Stimulated activated naive CD8-positive, alpha-beta T cell treated with anti-CD3 and anti-CD28 coated beads, Interleukin-15, amount 100 ng/mL, for 72 hours (primary cell): ENCODE data around the gene ALG2.

Experiments used
- ATAC-seq: fragments of 150-1000 bp; cut with Tn5 transposase; 2 replicates; pipeline ENCODE4 v1.10.0; 2021; ENCODE audit warnings: mild to moderate bottlenecking, moderate library complexity
- DNase-seq, 2 donors: peaks; one replicate each; pipeline ENCODE4 v3.0.0; 2021 to 2022
- H3K27ac Mint-ChIP-seq, 2 donors: one replicate each; pipeline ENCODE4 v1.8.0; 2022; ENCODE audit warnings: mild to moderate bottlenecking in 2 of 2, mixed read lengths in 2 of 2, moderate library complexity in 2 of 2
- H3K27me3 Mint-ChIP-seq: one replicate; pipeline ENCODE4 v1.8.0; 2022; ENCODE audit warnings: mixed read lengths
- H3K4me1 Mint-ChIP-seq: one replicate; pipeline ENCODE4 v1.8.0; 2022; ENCODE audit warnings: mild to moderate bottlenecking, mixed read lengths
- H3K4me3 Mint-ChIP-seq, 2 donors: one replicate each; pipeline ENCODE4 v1.8.0; 2022; ENCODE audit warnings: mild to moderate bottlenecking in 2 of 2, mixed read lengths in 2 of 2, moderate library complexity in 1 of 2
- H3K9me3 Mint-ChIP-seq, 2 donors: one replicate each; pipeline ENCODE4 v1.8.0; 2022; ENCODE audit warnings: mixed read lengths in 2 of 2

Gene ALG2

DNA sequence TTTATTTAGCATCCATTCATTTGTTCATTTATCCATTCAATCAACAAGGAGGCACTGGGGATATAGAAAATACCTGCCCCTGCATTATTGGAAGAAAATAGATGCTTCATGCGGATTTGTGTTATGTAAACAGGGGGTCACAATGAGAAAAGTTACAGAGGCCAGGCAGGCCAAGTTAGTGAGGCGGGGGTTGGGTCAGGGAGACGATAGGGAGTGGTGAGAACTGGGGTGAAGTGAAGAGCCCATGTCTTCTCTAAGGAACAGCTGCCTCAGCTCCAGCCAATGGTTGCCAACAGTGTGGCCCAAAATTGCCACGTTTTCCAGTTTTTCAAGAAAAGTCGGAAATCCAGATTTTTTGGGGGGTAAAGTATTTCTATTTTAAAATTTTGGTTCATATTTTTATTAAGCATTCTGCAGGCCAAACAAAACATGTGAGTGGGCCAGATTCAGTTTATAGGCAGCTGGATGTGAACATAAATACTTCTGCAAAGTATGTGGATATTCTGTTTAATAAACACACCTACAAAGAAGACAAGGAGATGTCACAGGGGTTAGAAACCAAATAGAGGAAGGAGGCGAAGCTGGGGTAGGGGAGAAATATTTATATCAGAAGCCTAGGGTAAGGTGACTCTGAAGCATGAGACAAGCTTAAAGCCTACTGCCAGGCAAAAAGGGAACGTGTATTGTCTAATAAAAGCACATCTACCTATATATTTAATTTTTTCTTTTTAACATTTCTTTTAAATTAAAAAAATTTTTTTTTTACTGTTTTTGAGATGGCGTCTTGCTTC, 44.0 kb downstream of the ALG2 start:
- Mint-ChIP-seq H3K4me1 (peaks cover 80% of the 10 kb centered on the region), H3K27me3 (no peaks in the 10 kb centered on the region), H3K4me3 (no peak overlapping the region), H3K9me3 (no peaks in the 10 kb centered on the region), H3K27ac (no peak overlapping the region)
- DNase-seq: no peak
- no peak for ATAC-seq

DNA sequence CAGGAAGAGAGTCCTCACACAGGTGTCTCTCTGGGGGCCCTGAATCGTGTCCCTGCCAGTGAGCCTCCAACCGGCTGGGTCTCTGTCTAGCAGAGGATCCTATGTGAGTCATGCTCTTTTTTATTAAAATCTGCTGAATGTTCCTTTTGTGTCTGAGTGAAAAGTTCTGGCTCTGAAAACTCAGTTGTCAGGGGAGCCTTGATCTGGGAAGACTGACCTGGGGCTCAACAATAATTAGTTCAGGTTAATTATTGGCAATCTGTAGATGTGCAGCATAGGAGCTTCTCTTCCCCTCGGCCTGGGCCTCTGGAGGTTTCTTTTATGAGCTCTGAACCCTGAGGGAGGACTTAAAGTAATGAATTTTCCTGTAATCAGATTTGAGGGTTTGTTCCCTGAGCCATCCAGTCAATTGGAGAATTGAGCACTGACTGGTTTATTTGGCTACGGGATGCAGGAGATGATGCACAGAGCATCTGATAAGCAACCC, 45.2 kb downstream of the ALG2 start:
- H3K4me3 Mint-ChIP-seq: no peak overlapping the region
- H3K4me1 Mint-ChIP-seq: peaks cover 77% of the 10 kb centered on the region
- DNase-seq (no peak), ATAC-seq (no peak)
- H3K9me3 Mint-ChIP-seq: no peaks in the 10 kb centered on the region
- H3K27me3 Mint-ChIP-seq: peaks cover 8% of the 10 kb centered on the region
- no peak overlapping the region for H3K27ac Mint-ChIP-seq

DNA sequence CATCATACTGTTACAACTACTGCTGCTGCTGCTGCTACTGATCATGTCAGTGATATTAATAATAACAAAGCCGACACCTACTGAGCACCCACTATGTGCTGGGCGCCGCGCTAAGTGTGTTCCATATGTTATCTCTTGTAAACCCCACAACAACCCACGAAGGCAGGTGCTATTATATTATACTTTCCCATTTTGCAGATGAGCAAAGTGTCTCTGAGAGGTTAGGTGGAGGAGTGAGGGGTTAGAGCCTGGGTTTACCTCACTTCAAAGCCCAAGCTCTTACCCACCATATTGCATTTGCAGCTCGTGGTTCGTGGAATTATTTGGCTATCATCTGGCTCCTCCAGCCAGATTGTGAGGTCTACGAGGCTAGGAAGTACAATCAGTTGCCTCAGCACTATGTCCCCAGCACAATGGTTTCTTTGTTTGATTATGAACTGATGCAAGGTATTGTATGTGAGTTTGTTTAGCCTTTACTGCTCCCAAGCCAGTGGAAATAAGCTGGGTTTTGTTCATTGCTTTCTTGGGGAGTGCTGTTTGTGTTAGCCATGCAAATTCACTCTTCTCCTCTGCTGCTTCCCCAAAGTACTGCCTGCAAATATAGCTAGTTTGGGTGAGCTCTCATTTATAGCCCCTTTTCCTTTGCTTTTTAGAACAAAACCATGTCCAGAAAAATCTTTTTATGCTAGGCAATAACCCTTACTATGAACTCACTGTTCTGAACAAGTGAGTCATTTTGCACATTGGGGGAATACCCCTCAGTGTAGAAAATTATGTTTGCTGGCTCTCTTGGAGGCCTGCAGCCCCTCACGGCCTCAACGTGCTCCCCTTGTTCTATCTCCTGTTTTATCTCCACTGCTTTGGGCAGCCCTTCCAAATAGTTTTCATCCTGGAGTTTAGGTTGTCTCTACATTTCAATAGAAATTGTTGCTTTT, 47.9 kb downstream of the ALG2 start:
- ATAC-seq: peak; percentile 84
- Mint-ChIP-seq H3K4me1 (peaks cover 71% of the 10 kb centered on the region), H3K27ac (no peak overlapping the region), H3K4me3 (peak overlapping the region in 1 of 2 donors; percentile 36), H3K27me3 (peaks cover 9% of the 10 kb centered on the region), H3K9me3 (no peaks in the 10 kb centered on the region)
- no peak for DNase-seq

DNA sequence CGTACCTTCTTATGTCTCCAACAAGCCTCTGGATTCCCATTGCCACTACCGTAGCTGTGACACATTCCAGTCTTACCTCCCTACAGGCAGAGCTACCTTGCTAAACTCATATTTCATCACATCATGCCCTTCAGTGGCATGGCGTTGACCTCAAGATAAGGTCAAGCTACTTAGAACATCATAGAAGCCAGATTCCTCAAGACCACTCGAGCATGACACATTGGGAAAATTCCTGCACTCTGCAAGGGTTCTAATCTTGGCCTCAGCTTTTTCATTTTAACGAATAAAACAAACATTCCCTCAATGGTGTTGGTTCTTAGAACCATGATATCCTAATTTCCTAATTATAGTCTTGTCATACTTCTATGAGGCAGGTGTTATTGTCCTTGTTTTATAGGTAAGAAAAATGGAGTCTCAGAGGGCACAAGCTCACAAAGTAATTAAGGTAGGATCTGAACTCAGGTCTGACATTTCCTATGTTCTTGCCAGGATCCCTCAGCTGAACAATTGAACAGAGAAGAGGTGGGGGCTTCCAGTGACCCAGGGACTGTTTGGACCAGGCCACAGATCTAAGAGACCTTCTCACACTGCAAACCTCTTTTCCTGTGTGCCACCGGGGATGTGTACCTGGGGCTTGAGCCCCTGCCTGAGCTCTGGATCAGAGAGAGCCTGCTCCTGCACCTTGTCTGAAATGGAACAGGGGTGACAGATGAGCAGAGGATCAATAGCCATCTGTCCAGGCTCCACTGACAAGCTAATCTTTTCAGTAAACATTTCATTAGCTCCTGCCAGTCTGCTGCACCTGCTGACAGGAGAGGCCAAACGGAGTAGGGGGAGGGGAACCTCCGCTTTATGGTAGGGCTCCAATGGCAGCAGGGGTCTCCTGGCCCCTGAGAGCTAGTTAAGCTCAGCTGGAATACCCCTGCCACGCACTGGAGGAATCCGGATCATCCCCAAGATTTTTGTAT, 49.3 kb downstream of the ALG2 start:
- Mint-ChIP-seq H3K27me3 (peaks cover 9% of the 10 kb centered on the region), H3K4me1 (peaks cover 75% of the 10 kb centered on the region), H3K27ac (peak overlapping the region in 1 of 2 donors; percentile 76), H3K4me3 (no peak overlapping the region), H3K9me3 (no peaks in the 10 kb centered on the region)
- DNase-seq (no peak), ATAC-seq (no peak)

DNA sequence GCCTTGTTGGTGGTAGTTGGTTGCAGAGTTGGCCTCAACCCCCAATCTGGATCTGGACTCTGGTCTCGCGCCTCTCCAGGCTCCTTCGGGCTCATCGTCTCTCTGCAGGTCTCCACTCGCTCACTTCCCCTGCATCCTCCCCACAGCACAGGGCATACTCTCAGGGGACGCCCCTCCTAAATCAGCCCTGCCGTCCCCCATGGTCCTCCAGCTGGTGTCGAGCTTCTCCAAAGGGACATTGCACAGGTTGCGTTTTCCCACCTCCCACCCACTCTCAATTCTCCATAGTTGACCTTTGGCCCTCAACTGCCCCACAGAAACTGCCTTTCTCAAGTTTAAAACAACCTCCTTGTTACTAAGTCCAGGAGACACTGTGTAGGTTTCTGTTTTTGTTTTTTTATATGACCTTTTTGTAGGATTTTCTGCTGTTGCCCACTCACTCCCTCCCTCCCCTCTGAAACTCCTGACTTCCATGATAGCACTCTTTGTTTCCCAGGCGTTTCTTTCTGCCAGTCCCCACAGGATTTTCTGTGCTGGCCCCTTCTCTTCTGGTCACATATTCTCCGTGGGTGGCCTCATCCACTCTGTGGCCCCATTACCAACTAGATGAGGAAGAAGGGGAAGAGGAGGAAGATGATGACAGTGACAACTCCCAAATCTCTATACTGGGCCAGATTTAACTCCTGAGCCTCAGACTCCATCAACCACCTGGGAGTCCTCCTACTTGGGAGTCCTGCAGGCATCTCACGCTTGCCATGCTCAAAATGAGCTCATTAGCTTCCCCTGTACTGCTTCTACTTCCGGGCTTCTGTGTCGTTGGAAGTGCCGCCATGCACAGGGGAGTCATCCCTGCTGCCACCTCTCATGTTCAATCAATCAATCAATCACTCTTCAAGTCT, 50.3 kb downstream of the ALG2 start:
- DNase-seq (no peak), ATAC-seq (no peak)
- Mint-ChIP-seq H3K4me1 (peaks cover 77% of the 10 kb centered on the region), H3K9me3 (no peaks in the 10 kb centered on the region), H3K27me3 (peaks cover 9% of the 10 kb centered on the region), H3K27ac (peak overlapping the region in 1 of 2 donors; percentile 76), H3K4me3 (no peak overlapping the region)

DNA sequence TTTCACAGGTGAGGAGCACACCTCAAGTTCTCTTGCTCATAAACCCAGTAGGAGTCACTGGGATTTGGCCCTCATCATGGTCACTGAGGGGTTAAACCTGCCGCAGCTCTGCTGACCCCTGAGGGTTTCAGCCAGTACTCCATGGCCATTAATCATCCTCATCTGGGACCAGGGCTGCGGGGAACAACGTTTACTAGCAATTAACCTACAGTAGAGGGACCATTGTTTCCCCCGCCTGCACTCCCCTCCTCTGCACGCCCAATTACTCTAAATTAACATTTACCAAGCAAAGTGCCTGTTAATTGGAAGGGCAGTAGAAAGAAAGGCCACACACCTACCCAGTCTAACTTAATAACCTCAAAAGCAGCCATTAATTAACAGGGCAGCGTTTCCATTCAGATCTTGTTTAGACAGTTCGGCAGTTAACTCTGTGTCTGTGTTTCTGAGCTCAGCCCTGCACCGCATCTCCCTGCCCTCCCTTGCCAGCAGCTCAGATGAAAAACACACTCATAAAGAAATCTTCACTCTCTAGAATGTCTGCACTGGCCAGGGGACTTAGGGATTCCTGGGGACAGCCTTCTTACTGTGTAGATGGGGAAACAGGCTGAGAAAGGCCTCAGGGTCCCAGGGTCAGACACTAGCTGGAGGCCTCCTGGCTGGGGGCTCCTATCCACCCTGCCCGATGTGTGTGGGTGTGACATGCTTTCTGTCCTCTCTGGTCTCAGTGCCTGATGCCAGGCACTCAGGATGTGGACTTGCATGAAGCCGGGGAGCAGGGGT, 51.6 kb downstream of the ALG2 start:
- no peak overlapping the region for H3K27ac Mint-ChIP-seq
- no peak for ATAC-seq

DNA sequence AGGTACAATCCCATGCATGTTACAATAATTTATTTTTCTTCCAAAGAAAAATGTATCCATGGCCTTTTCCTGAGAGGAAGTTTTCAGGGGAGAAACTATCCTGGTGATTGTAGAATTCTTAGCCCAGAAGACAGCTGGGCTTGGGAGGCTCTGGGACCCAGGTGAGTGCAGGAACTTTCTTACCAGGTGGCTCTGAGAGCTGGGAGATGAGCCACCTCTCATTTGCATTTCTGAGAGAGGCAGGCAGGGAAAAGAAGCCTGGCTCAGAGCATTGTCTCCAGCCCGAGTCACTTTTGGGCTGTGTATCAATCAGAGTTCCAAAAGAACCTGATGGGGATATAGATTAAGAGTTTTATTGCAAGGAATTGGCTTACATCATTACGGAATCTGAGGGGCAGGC, 52.7 kb downstream of the ALG2 start:
- no peak for ATAC-seq
- Mint-ChIP-seq H3K4me3 (no peak overlapping the region), H3K4me1 (peaks cover 90% of the 10 kb centered on the region), H3K27ac (no peak overlapping the region), H3K27me3 (peaks cover 9% of the 10 kb centered on the region), H3K9me3 (peaks cover 0 to 7% of the 10 kb centered on the region in 2 donors)
- no peak for DNase-seq

More for the DNA sequence above, 51.6 kb downstream of the ALG2 start:
- DNase-seq: no peak
- peaks cover 0 to 7% of the 10 kb centered on the region in 2 donors for H3K9me3 Mint-ChIP-seq
- H3K27me3 Mint-ChIP-seq: peaks cover 9% of the 10 kb centered on the region
- no peak overlapping the region for H3K4me3 Mint-ChIP-seq
- peaks cover 86% of the 10 kb centered on the region for H3K4me1 Mint-ChIP-seq

DNA sequence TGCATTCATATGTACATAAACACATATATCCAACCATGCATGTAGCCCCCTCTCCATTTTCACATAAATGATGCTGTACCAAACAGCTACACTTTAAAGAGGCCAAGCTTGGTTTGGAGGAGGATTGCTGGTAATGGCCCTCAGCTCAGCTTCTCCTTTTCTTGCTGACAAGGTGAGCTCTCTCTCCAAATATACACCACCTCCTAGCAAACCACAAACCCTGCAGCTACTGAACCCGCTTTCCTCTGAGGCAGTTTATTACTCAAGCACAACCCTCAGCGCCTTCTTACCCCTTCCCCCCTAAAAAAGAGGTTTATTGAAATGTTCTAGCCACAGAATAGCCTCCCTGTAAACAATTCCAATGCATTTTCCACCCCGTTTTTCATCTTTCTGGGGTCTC, 54.0 kb downstream of the ALG2 start:
- peak overlapping the region; percentile 15 to 86 for H3K27ac Mint-ChIP-seq
- ATAC-seq: no peak
- DNase-seq: no peak
- peaks cover 9% of the 10 kb centered on the region for H3K27me3 Mint-ChIP-seq
- H3K4me3 Mint-ChIP-seq: peak overlapping the region; percentile 5 to 63
- peaks cover 0 to 7% of the 10 kb centered on the region in 2 donors for H3K9me3 Mint-ChIP-seq
- H3K4me1 Mint-ChIP-seq: peaks cover 86% of the 10 kb centered on the region

DNA sequence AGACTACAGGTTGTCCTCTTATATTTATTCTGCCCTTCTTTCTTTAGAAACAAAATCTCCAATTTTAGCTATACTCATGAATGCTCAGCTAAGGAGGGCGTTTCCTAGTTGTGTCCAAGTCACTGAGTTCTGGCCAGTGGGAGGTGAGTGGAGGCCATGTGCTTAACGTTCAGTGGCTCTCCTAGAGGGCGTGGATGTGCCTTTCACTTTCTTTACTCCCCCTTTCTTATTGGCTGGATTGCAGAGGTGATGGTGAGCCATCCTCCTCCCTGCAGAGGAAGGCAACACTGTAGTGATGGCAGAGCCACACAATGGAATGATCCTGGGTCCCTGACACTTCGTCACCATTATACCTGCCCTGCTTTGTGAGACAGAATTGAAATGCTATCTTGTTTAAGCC, 54.6 kb downstream of the ALG2 start:
- H3K4me3 Mint-ChIP-seq: peak overlapping the region in 1 of 2 donors; percentile 64
- peak overlapping the region in 1 of 2 donors; percentile 50 for H3K27ac Mint-ChIP-seq
- H3K27me3 Mint-ChIP-seq: peaks cover 6% of the 10 kb centered on the region
- ATAC-seq (peak; percentile 62), DNase-seq (no peak)
- H3K4me1 Mint-ChIP-seq: peaks cover 86% of the 10 kb centered on the region
- peaks cover 0 to 7% of the 10 kb centered on the region in 2 donors for H3K9me3 Mint-ChIP-seq
